Activated CD4-positive, alpha-beta T cell treated with anti-CD3 and anti-CD28 coated beads, Interleukin-2, amount 10 ng/mL, durations not matched to agents 7 days and 5 days (primary cell): Measurements from ENCODE around the gene ELF2. TPM values are rescaled to one million over a fixed set of nuclear protein-coding genes. Genes with fewer than 3 reads are reported as not detected.
A peak's percentile ranks its signal among the peaks of the same experiment; 100 is the strongest.
"Not testable (repeated sequence)": the region's sequence is repeated elsewhere in the genome, so short reads cannot be mapped to it uniquely, and the experiment has no call there.

ENCODE experiments used
- CTCF ChIA-PET: fragments of 350-600 bp; sonication (Branson Sonifier 250); formaldehyde crosslinking; loops from one replicate; lab custom pipeline; 2021; ENCODE audit warnings: antibody characterized with exemption; lab: Charles Lee
- POLR2A ChIA-PET: fragments of 350-600 bp; sonication (Branson Sonifier 250); formaldehyde crosslinking; loops from one replicate; lab custom pipeline; 2021; ENCODE audit warnings: antibody characterized with exemption; lab: Charles Lee
- DNase-seq: peaks from one replicate; pipeline ENCODE4 v3.0.0-alpha.2; 2020
- H3K27ac Mint-ChIP-seq: one replicate; pipeline ENCODE4 v1.8.0; 2021; ENCODE audit warnings: mild to moderate bottlenecking, moderate library complexity, mixed read lengths
- H3K27me3 Mint-ChIP-seq: one replicate; pipeline ENCODE4 v1.8.0; 2021; ENCODE audit warnings: mixed read lengths
- H3K36me3 Mint-ChIP-seq: one replicate; pipeline ENCODE4 v1.8.0; 2021; ENCODE audit warnings: low read depth, mixed read lengths
- H3K4me1 Mint-ChIP-seq: one replicate; pipeline ENCODE4 v1.8.0; 2021; ENCODE audit warnings: mixed read lengths
- H3K4me3 Mint-ChIP-seq: one replicate; pipeline ENCODE4 v1.8.0; 2021; ENCODE audit warnings: mild to moderate bottlenecking, moderate library complexity, mixed read lengths
- H3K9me3 Mint-ChIP-seq: one replicate; pipeline ENCODE4 v1.8.0; 2021; ENCODE audit warnings: mixed read lengths
- total RNA-seq, 2 experiments: library from RNA; stranded (reverse); gene quantifications; one replicate each; pipeline ENCODE4 v1.2.3, GENCODE V29; 2021

Gene ELF2
- total RNA-seq, 2 experiments from 2014 or later: 44.5 to 50.6 TPM

GRCh38 chr4:139082750-139083606 is 94.0 kb downstream of the ELF2 start:
- DNase-seq: peak; percentile 96
- Mint-ChIP-seq H3K27me3 (no peaks in the 10 kb centered on the region), H3K36me3 (peaks cover 21% of the 10 kb centered on the region), H3K9me3 (no peaks in the 10 kb centered on the region), H3K4me1 (peaks cover 36% of the 10 kb centered on the region), H3K27ac (peak overlapping the region; percentile 99), H3K4me3 (peak overlapping the region; percentile 81)
- CTCF ChIA-PET: interaction anchor here (1.0 to 1.1 kb wide), 3 partner anchors 9 to 213 kb away, joined by 3 to 4 read pairs (median 3); no protein-coding TSS in a partner anchor
- POLR2A ChIA-PET: interaction anchor here (1.0 kb wide), 1 partner anchor 218 kb away, joined by 3 read pairs; the partner anchor contains the start of gene NAA15

GRCh38 chr4:139078926-139079325 is 98.1 kb downstream of the ELF2 start:
- H3K4me1 Mint-ChIP-seq: peaks cover 41% of the 10 kb centered on the region

GRCh38 chr4:139077567-139078355 is 99.3 kb downstream of the ELF2 start:
- Mint-ChIP-seq H3K27me3 (no peaks in the 10 kb centered on the region), H3K36me3 (peaks cover 14% of the 10 kb centered on the region), H3K9me3 (no peaks in the 10 kb centered on the region), H3K4me1 (peaks cover 41% of the 10 kb centered on the region), H3K27ac (no peak overlapping the region), H3K4me3 (no peak overlapping the region)
- CTCF ChIA-PET: interaction anchor here (0.6 to 0.7 kb wide), 2 partner anchors 23 to 52 kb away, joined by 3 read pairs; no protein-coding TSS in a partner anchor
- POLR2A ChIA-PET: interaction anchor here (0.6 kb wide), 1 partner anchor 16 kb away, joined by 3 read pairs; no protein-coding TSS in a partner anchor
- DNase-seq: no peak

More at GRCh38 chr4:139078926-139079325, 98.1 kb downstream of the ELF2 start:
- Mint-ChIP-seq H3K36me3 (peaks cover 19% of the 10 kb centered on the region), H3K4me3 (no peak overlapping the region), H3K9me3 (no peaks in the 10 kb centered on the region), H3K27ac (no peak overlapping the region), H3K27me3 (no peaks in the 10 kb centered on the region)
- ChIA-PET CTCF (interaction anchor here (0.6 to 1.2 kb wide), 7 partner anchors 12 to 1371 kb away, joined by 3 to 5 read pairs (median 4); no protein-coding TSS in a partner anchor), POLR2A (no interaction called here)
- no peak for DNase-seq

GRCh38 chr4:139076016-139076744 is 100.8 kb downstream of the ELF2 start:
- Mint-ChIP-seq H3K9me3 (no peaks in the 10 kb centered on the region), H3K4me1 (peaks cover 31% of the 10 kb centered on the region), H3K36me3 (peaks cover 11% of the 10 kb centered on the region), H3K4me3 (no peak overlapping the region), H3K27me3 (no peaks in the 10 kb centered on the region), H3K27ac (peak overlapping the region; percentile 9)
- CTCF ChIA-PET: interaction anchor here (0.7 to 1.5 kb wide), 2 partner anchors 22 to 46 kb away, joined by 3 to 4 read pairs; no protein-coding TSS in a partner anchor
- no peak for DNase-seq
- POLR2A ChIA-PET: no interaction called here

GRCh38 chr4:139060591-139060990 is 116.4 kb downstream of the ELF2 start:
- Mint-ChIP-seq H3K4me1 (peaks cover 8% of the 10 kb centered on the region), H3K9me3 (no peaks in the 10 kb centered on the region), H3K4me3 (no peak overlapping the region), H3K36me3 (peaks cover 56% of the 10 kb centered on the region), H3K27me3 (no peaks in the 10 kb centered on the region), H3K27ac (no peak overlapping the region)
- ChIA-PET CTCF (no interaction called here), POLR2A (no interaction called here)
- no peak for DNase-seq

- CTCF ChIA-PET: interaction anchor here (0.9 to 1.0 kb wide), 2 partner anchors 25 to 237 kb away, joined by 3 read pairs; no protein-coding TSS in a partner anchor
- H3K27ac Mint-ChIP-seq, H3K4me3 Mint-ChIP-seq, POLR2A ChIA-PET, H3K9me3 Mint-ChIP-seq, DNase-seq, H3K27me3 Mint-ChIP-seq: not testable (repeated sequence)
- Mint-ChIP-seq H3K4me1 (peaks cover 11% of the 10 kb centered on the region), H3K36me3 (peaks cover 58% of the 10 kb centered on the region)
These were observed 118.0 kb downstream of the ELF2 start for GRCh38 chr4:139059026-139059425.

- ChIA-PET CTCF (interaction anchor here (0.6 to 1.1 kb wide), 3 partner anchors 10 to 211 kb away, joined by 3 read pairs; no protein-coding TSS in a partner anchor), POLR2A (no interaction called here)
- DNase-seq: no peak
- H3K36me3 Mint-ChIP-seq: peaks cover 45% of the 10 kb centered on the region
- H3K4me1 Mint-ChIP-seq: peaks cover 11% of the 10 kb centered on the region
- H3K4me3 Mint-ChIP-seq: no peak overlapping the region
- H3K27me3 Mint-ChIP-seq: no peaks in the 10 kb centered on the region
- H3K27ac Mint-ChIP-seq: no peak overlapping the region
- no peaks in the 10 kb centered on the region for H3K9me3 Mint-ChIP-seq
These were observed 122.1 kb downstream of the ELF2 start for GRCh38 chr4:139054791-139055505.

- DNase-seq: no peak
- Mint-ChIP-seq H3K27me3 (no peaks in the 10 kb centered on the region), H3K36me3 (peaks cover 43% of the 10 kb centered on the region), H3K27ac (no peak overlapping the region), H3K4me3 (no peak overlapping the region), H3K4me1 (peaks cover 11% of the 10 kb centered on the region), H3K9me3 (no peaks in the 10 kb centered on the region)
- POLR2A ChIA-PET: no interaction called here
- CTCF ChIA-PET: interaction anchor here (1.1 to 1.5 kb wide), 5 partner anchors 9 to 249 kb away, joined by 3 read pairs; partner anchors contain the start of gene NDUFC1
These were observed 123.1 kb downstream of the ELF2 start for GRCh38 chr4:139053909-139054308.

- no peaks in the 10 kb centered on the region for H3K9me3 Mint-ChIP-seq
- ChIA-PET CTCF (no interaction called here), POLR2A (no interaction called here)
- no peak overlapping the region for H3K27ac Mint-ChIP-seq
- H3K36me3 Mint-ChIP-seq: peaks cover 36% of the 10 kb centered on the region
- H3K4me3 Mint-ChIP-seq: no peak overlapping the region
- no peak for DNase-seq
- no peaks in the 10 kb centered on the region for H3K27me3 Mint-ChIP-seq
- H3K4me1 Mint-ChIP-seq: peaks cover 1% of the 10 kb centered on the region
These were observed 126.6 kb downstream of the ELF2 start for GRCh38 chr4:139050446-139050845.

- Mint-ChIP-seq H3K27ac (no peak overlapping the region), H3K4me3 (no peak overlapping the region), H3K36me3 (peaks cover 34% of the 10 kb centered on the region), H3K27me3 (no peaks in the 10 kb centered on the region), H3K9me3 (no peaks in the 10 kb centered on the region), H3K4me1 (peaks cover 3% of the 10 kb centered on the region)
- CTCF ChIA-PET: no interaction called here
- no peak for DNase-seq
- POLR2A ChIA-PET: no interaction called here
These were observed 129.0 kb downstream of the ELF2 start for GRCh38 chr4:139048026-139048425.

- no peak overlapping the region for H3K27ac Mint-ChIP-seq
These were observed 132.7 kb downstream of the ELF2 start for GRCh38 chr4:139044291-139044690.

More at GRCh38 chr4:139044291-139044690, 132.7 kb downstream of the ELF2 start:
- H3K4me1 Mint-ChIP-seq: peaks cover 11% of the 10 kb centered on the region
- CTCF ChIA-PET: interaction anchor here (0.6 to 1.3 kb wide), 2 partner anchors 9 to 414 kb away, joined by 3 read pairs; no protein-coding TSS in a partner anchor
- DNase-seq: no peak
- H3K4me3 Mint-ChIP-seq: no peak overlapping the region
- peaks cover 36% of the 10 kb centered on the region for H3K36me3 Mint-ChIP-seq
- no peaks in the 10 kb centered on the region for H3K9me3 Mint-ChIP-seq
- POLR2A ChIA-PET: interaction anchor here (0.7 kb wide), 1 partner anchor 79 kb away, joined by 4 read pairs; no protein-coding TSS in a partner anchor
- H3K27me3 Mint-ChIP-seq: no peaks in the 10 kb centered on the region
